Fibroblast of mammary gland (primary cell): ENCODE measurements around the gene DCDC2C.

Experiments
- DNase-seq: peaks from one replicate; pipeline ENCODE4 v3.0.0-alpha.2; 2010; ENCODE audit warnings: low read depth
- H3K4me3 ChIP-seq: 2 replicates; pipeline ENCODE4 v1.5.1; 2011; ENCODE audit warnings: low read depth, mild to moderate bottlenecking, low read length, moderate library complexity; ENCODE audit not compliant: control insufficient read depth
- TF ChIP-seq, protein P1 (sequence below): conservative IDR thresholded peaks from 2 replicates; pipeline ENCODE4 v1.5.1; 2011; ENCODE audit warnings: low read depth, low read length, inconsistent platforms; ENCODE audit not compliant: control insufficient read depth, insufficient read depth

The DCDC2C gene

DNA sequence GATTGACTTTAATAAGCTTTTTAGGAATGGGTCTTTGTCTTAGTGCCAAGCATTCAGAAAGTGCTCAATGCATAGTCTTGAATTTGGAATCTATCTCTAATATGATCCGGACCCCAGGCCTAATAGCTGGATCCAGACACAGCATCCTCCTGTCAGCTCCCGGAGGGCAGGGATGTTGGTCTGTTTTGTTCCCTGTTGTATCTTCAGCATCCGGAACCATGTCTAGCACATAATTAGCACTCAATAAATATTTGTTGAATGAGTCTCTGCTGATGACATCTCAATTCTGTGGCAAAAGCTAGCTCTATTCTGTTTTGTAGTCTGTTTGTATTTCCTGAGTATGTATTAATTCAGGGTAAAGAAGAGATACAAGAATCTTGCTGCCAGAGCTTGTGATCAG, 169.1 kb downstream of the DCDC2C start:
- TF ChIP-seq, protein P1, sequence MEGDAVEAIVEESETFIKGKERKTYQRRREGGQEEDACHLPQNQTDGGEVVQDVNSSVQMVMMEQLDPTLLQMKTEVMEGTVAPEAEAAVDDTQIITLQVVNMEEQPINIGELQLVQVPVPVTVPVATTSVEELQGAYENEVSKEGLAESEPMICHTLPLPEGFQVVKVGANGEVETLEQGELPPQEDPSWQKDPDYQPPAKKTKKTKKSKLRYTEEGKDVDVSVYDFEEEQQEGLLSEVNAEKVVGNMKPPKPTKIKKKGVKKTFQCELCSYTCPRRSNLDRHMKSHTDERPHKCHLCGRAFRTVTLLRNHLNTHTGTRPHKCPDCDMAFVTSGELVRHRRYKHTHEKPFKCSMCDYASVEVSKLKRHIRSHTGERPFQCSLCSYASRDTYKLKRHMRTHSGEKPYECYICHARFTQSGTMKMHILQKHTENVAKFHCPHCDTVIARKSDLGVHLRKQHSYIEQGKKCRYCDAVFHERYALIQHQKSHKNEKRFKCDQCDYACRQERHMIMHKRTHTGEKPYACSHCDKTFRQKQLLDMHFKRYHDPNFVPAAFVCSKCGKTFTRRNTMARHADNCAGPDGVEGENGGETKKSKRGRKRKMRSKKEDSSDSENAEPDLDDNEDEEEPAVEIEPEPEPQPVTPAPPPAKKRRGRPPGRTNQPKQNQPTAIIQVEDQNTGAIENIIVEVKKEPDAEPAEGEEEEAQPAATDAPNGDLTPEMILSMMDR, result no peak
- no peak overlapping the region for H3K4me3 ChIP-seq
- no peak for DNase-seq

DNA sequence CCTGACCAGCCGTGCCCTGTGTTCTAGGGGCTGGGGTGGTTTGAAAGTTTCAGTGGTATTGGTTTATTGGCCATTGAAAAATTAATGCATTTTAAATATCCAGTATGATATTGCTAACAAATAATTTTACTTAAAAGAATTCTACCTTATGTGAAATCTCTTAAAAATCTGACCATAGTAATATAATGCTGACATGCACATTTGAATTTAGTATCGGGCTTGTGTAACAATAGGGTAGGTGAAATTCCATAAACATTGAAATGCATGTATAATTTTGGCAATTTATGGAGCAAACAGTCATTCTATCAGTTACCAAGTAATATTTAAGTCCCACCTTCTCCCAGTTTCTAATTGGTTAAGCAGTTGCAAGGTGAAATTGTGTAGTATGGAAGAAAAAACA, 170.5 kb downstream of the DCDC2C start:
- H3K4me3 ChIP-seq, result no peak overlapping the region
- DNase-seq, result no peak
- TF ChIP-seq, protein P1, result no peak

GRCh38 chr2:3876221-3876620, 172.8 kb downstream of the DCDC2C start:
- DNase-seq, result no peak
- TF ChIP-seq, protein P1, result no peak
- H3K4me3 ChIP-seq, result no peak overlapping the region

- no peak overlapping the region for H3K4me3 ChIP-seq
- TF ChIP-seq, protein P1, result no peak
- no peak for DNase-seq
These were observed 173.3 kb downstream of the DCDC2C start for GRCh38 chr2:3876685-3877084.

- TF ChIP-seq, protein P1, result no peak
- no peak for DNase-seq
These were observed 182.6 kb downstream of the DCDC2C start for GRCh38 chr2:3885629-3886628.

GRCh38 chr2:3895021-3895420, 191.6 kb downstream of the DCDC2C start:
- no peak for DNase-seq
- TF ChIP-seq, protein P1, result no peak
- H3K4me3 ChIP-seq, result no peak overlapping the region

More at GRCh38 chr2:3885629-3886628, 182.6 kb downstream of the DCDC2C start:
- no peak overlapping the region for H3K4me3 ChIP-seq
